IPS-NIHi7 (cell line): ENCODE data around the gene FZD1.

Source experiments
- DNase-seq: peaks from one replicate; pipeline ENCODE4 v3.0.0; 2012; ENCODE audit warnings: mixed read lengths; ENCODE audit errors: extremely low spot score

The FZD1 gene

GRCh38 chr7:91264924-91265681 lies 870 bp downstream of the FZD1 start:
- no peak for DNase-seq

GRCh38 chr7:91265693-91266066 lies 1.4 kb downstream of the FZD1 start:
- DNase-seq, result no peak

GRCh38 chr7:91266067-91266688 lies 1.9 kb downstream of the FZD1 start:
- no peak for DNase-seq

DNA sequence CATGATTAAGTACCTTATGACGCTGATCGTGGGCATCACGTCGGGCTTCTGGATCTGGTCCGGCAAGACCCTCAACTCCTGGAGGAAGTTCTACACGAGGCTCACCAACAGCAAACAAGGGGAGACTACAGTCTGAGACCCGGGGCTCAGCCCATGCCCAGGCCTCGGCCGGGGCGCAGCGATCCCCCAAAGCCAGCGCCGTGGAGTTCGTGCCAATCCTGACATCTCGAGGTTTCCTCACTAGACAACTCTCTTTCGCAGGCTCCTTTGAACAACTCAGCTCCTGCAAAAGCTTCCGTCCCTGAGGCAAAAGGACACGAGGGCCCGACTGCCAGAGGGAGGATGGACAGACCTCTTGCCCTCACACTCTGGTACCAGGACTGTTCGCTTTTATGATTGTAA lies 2.5 kb downstream of the FZD1 start:
- DNase-seq, result no peak

DNA sequence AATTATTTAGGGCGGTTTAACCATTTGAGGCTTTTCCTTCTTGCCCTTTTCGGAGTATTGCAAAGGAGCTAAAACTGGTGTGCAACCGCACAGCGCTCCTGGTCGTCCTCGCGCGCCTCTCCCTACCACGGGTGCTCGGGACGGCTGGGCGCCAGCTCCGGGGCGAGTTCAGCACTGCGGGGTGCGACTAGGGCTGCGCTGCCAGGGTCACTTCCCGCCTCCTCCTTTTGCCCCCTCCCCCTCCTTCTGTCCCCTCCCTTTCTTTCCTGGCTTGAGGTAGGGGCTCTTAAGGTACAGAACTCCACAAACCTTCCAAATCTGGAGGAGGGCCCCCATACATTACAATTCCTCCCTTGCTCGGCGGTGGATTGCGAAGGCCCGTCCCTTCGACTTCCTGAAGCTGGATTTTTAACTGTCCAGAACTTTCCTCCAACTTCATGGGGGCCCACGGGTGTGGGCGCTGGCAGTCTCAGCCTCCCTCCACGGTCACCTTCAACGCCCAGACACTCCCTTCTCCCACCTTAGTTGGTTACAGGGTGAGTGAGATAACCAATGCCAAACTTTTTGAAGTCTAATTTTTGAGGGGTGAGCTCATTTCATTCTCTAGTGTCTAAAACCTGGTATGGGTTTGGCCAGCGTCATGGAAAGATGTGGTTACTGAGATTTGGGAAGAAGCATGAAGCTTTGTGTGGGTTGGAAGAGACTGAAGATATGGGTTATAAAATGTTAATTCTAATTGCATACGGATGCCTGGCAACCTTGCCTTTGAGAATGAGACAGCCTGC lies 3.1 kb downstream of the FZD1 start:
- DNase-seq, result peak; percentile 45

DNA sequence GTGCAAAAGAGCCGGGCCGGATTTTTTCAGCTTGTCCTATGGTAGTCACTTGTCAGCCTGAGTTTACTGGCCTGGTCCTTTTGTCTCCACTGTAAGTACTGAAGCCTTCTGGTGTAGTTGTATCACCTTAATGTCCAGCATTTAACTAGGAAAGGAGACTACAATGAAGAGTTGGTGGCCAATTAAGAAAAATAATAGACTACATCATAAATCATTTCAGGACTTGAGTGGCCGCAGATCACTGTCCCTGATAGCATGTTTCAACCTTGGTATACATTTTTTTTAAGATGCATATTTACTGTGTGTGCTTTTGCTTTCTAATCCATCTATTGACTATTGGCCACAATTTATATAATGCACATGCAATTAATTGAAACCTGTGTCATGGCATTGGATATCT lies 6.1 kb downstream of the FZD1 start:
- no peak for DNase-seq

DNA sequence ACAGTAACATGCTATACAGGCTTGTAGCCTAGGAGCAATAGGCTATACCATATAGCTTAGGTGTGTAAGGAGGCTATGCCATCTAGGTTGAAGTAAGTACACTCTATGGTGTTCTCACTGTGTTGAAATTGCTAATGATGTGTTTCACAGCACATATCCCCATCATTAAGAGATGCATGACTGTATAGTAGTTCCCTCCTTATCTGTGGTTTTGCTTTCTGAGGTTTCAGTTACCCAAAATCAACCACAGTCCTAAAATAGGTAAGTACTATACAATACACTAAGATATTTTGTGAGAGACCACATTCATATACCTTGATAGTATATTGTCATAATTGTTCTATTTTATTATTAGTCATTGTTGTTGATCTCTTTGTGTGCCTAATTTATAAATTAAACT lies 12.7 kb downstream of the FZD1 start:
- no peak for DNase-seq

GRCh38 chr7:91280185-91280584 lies 16.0 kb downstream of the FZD1 start:
- peak; percentile 27 for DNase-seq

GRCh38 chr7:91280604-91281003 lies 16.4 kb downstream of the FZD1 start:
- DNase-seq, result no peak

GRCh38 chr7:91285696-91286355 lies 21.6 kb downstream of the FZD1 start:
- no peak for DNase-seq

DNA sequence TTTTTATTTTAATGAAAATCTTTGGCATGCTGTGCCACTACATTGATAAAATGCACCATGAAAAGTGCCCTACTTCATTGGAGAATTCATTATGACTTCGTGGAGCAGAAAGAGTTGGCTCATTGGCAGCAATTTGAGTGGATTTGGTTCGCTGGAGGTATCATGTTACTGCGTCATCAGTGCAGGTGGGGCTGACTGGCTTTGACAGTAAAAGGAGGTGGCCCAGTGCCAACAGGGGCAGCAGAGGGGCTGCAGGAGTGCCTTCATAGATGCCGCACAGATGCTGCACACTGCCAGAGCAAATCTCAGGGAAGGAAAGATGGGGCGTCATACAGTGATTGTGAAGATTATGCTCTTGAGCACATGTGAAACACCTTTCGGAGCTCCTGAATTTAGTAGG lies 22.2 kb downstream of the FZD1 start:
- DNase-seq, result no peak

DNA sequence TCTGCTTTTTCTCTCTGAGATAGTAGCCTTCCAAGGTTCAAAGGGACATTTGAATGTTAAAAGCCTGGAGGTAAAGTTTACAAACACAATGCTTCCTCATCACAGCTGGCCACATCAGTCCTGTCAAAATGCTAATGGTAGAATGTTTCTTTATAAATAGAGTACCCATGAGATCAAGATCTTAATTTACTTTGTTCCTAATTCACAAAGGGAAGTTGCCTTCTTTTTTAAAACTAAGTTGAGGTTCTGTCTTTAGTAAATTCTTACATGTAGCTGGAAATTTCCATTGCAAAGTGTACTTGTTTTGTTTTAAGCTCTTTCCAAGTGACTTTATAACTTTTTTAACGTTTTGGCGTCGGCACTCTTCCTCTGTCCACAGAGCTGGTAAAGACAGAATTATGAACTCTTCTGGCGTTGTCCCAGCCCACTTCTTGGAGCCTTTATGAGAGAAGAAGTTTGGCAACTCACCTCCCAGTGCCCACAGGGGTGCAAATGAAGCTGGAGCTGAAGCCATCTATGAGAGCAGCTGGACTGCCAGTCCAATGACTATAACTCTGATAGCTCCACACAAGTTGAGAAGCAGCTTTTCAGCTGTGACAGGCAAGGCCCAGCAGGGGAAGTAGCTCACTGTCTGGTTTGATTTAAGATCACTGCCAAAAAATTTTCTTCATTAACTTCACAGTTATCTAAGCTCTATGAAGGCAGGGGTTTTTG lies 23.3 kb downstream of the FZD1 start:
- no peak for DNase-seq

DNA sequence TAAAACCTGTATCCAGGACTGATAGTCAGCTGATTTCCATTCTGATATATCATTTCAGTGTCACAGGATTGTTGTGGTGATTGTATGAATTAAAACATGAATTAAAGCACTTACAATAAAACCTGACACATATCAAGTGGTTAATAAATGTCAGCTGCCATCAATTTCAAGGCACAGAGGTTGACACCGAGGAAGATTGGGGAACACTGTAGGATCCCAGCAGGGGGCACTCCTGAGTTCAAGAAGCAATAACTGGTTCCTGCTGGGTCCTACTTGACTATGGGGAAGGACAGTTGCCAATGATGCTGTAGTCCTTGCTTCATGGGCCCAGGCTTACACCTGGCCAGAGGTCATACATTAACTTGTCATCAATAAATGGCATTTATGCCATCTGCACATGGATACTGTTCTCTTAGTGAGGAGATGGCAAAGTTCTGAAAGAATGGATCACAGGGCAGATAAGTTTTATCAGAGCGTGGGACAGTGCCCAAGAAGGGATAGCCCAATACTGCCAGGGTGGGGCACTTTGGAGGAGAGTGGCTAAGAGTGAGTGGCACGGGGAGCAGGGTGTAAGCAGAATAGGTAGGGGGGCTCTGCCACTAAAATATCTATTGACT lies 24.1 kb downstream of the FZD1 start:
- peak; percentile 61 for DNase-seq

GRCh38 chr7:91289633-91290254 lies 25.5 kb downstream of the FZD1 start:
- no peak for DNase-seq

- DNase-seq, result no peak
Observed at GRCh38 chr7:91291302-91291701, 27.1 kb downstream of the FZD1 start.

DNA sequence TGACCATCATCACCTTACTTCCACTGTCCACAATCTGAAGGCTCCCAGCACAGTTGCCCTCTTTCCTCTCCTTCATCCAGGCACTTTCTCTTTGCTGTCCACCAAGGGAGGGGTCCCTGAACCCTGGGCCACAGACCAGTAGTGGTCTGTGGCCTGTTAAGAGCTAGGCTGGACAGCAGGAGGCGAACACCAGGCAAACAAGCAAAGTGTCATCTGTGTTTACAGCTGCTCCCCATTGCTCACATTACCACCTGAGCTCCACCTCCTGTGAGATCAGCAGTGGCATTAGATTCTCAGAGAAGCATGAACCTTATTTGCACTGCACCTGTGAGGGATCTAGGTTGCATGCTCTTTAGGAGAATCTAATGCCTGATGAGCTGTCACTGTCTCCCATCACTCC lies 27.7 kb downstream of the FZD1 start:
- no peak for DNase-seq

DNA sequence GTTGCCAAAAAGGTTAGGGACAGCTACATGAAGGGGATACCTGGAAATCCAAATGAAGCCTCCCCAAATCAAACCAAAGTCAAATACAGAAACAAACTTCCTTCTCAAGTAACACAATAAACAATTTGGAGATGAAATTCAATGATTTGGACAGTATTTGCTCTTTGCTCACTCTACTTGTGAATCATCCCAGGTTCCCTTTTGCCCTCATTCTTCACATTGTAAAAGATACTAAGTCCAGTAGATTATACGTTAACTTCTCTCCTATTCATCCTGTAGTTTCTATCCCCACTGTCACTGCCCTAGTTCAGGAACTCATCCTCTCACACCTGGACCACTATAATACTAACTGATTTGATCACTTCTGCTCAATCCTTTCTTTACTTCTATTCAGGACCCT lies 28.3 kb downstream of the FZD1 start:
- no peak for DNase-seq

DNA sequence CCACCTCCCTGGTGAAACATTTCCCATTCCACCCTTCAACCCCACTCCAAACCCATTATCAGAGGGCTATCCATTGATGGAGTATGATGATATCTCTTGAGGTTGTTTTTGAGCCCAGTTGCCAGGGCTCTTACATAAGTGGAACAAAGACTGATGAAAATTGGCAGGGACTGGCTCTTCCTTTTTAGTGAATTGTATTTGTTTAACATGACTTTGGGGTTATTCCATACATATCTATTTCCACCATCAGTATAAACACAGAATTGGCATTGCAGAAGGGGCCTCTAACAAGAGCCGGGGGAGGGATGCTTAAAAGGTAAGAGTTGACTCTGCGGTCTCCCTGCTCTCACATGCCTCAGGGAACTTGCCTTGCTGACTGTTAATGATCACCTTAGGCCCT lies 28.9 kb downstream of the FZD1 start:
- no peak for DNase-seq

DNA sequence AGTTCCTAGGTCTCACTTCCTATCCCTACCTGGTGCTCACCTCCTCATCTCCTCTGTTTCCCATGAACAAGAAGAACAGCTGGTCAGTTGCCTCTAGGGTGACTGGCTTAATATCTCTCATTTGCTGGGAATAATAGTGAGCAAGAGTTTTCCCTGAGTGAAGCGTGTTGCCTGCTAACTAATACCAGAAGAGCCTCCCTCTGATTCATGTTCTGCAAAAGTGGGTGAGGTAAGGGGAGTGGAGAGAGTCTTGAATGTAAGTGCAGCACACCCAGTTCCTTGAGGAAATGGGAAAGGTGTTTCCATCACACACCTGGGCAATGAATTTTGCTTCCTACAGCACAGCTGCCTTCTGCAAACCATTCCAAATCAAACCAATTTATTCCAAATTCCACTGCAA lies 29.6 kb downstream of the FZD1 start:
- DNase-seq, result no peak

- DNase-seq, result no peak
Observed at GRCh38 chr7:91294639-91295220, 30.5 kb downstream of the FZD1 start.
